OCI-LY1 (cell line): ENCODE results near the gene SEMA4F.
"Not testable (repeated sequence)": the region's sequence is repeated elsewhere in the genome, so short reads cannot be mapped to it uniquely, and the experiment has no call there.

Experiments
- H2AFZ ChIP-seq: fragments of 200-600 bp; sonication (generic), shearing (Covaris generic); 2 replicates; pipeline ENCODE4 v1.6.0; 2014; ENCODE audit warnings: antibody characterized with exemption, mild to moderate bottlenecking, low read length
- H3F3A ChIP-seq: fragments of 200-600 bp; sonication (generic), shearing (Covaris generic); 2 replicates; pipeline ENCODE4 v1.6.0; 2014; ENCODE audit warnings: mild to moderate bottlenecking, antibody characterized with exemption, low read length, moderate library complexity; ENCODE audit not compliant: insufficient read depth
- H3K27ac ChIP-seq: fragments of 200-600 bp; sonication (generic); 2 replicates; pipeline ENCODE4 v1.5.1; 2014; ENCODE audit warnings: low read length, mixed run types, mild to moderate bottlenecking, low read depth; ENCODE audit not compliant: poor library complexity, severe bottlenecking
- H3K27me3 ChIP-seq: fragments of 200-600 bp; sonication (generic); 2 replicates; pipeline ENCODE4 v1.6.0; 2014; ENCODE audit warnings: antibody characterized with exemption, mild to moderate bottlenecking, low read length, moderate library complexity; ENCODE audit not compliant: insufficient read depth
- H3K36me3 ChIP-seq: fragments of 200-600 bp; sonication (generic); 2 replicates; pipeline ENCODE4 v1.6.1; 2014; ENCODE audit warnings: mild to moderate bottlenecking, antibody characterized with exemption, low read length, moderate library complexity, mixed read lengths; ENCODE audit not compliant: insufficient read depth
- H3K4me1 ChIP-seq: fragments of 200-600 bp; sonication (generic); 2 replicates; pipeline ENCODE4 v1.5.1; 2014; ENCODE audit warnings: mild to moderate bottlenecking, low read length, moderate library complexity; ENCODE audit not compliant: insufficient read depth, severe bottlenecking
- H3K4me2 ChIP-seq: fragments of 200-600 bp; sonication (generic), shearing (Covaris generic); 2 replicates; pipeline ENCODE4 v1.6.1; 2014; ENCODE audit warnings: low read length
- H3K4me3 ChIP-seq: fragments of 200-600 bp; sonication (generic); 2 replicates; pipeline ENCODE4 v1.5.1; 2014; ENCODE audit warnings: low read length, low read depth, mild to moderate bottlenecking, mixed read lengths; ENCODE audit not compliant: poor library complexity, severe bottlenecking
- H3K79me2 ChIP-seq: fragments of 200-600 bp; shearing (Covaris generic); 2 replicates; pipeline ENCODE4 v1.6.1; 2016; ENCODE audit warnings: mixed run types, low read length, mixed read lengths; ENCODE audit not compliant: insufficient read depth
- H3K9ac ChIP-seq: fragments of 200-600 bp; sonication (generic), shearing (Covaris generic); 2 replicates; pipeline ENCODE4 v1.6.1; 2014; ENCODE audit warnings: mild to moderate bottlenecking, low read length, mixed read lengths
- H3K9me2 ChIP-seq: fragments of 200-600 bp; sonication (generic), shearing (Covaris generic); 2 replicates; pipeline ENCODE4 v1.6.1; 2014; ENCODE audit warnings: low read depth, mild to moderate bottlenecking, low read length, mixed read lengths
- H3K9me3 ChIP-seq: fragments of 200-600 bp; shearing (Covaris generic); 2 replicates; pipeline ENCODE4 v1.6.1; 2014; ENCODE audit warnings: low read length, mixed read lengths
- H4K20me1 ChIP-seq: fragments of 200-600 bp; sonication (generic), shearing (Covaris generic); 2 replicates; pipeline ENCODE4 v1.6.0; 2016; ENCODE audit warnings: mild to moderate bottlenecking, low read length; ENCODE audit not compliant: insufficient read depth
- CTCF ChIP-seq: fragments of 200-600 bp; sonication (generic), shearing (Covaris generic); IDR thresholded peaks from 2 replicates; pipeline ENCODE4 v1.5.1; 2017; ENCODE audit warnings: mild to moderate bottlenecking, antibody characterized with exemption, low read length, moderate library complexity, mixed read lengths
- EZH2 ChIP-seq: fragments of 200-600 bp; sonication (generic), shearing (Covaris generic); IDR thresholded peaks from 2 replicates; pipeline ENCODE4 v1.8.0; 2017; ENCODE audit warnings: borderline replicate concordance, mixed run types, mild to moderate bottlenecking, antibody characterized with exemption, low read length, moderate library complexity, mixed read lengths

The SEMA4F gene

GRCh38 chr2:74625658-74626425, 28.2 kb upstream of the SEMA4F start:
- no peaks in the 10 kb centered on the region for H3K27me3 ChIP-seq

GRCh38 chr2:74628538-74629105, 25.4 kb upstream of the SEMA4F start:
- Histone ChIP-seq H4K20me1 (no peaks in the 10 kb centered on the region), H3K9ac (no peak overlapping the region), H2AFZ (no peak overlapping the region), H3K27me3 (no peaks in the 10 kb centered on the region), H3K36me3 (no peaks in the 10 kb centered on the region), H3K4me1 (no peaks in the 10 kb centered on the region), H3K9me3 (no peaks in the 10 kb centered on the region), H3F3A (no peaks in the 10 kb centered on the region), H3K4me3 (no peak overlapping the region), H3K27ac (no peak overlapping the region), H3K4me2 (no peak overlapping the region), H3K9me2 (no peaks in the 10 kb centered on the region), H3K79me2 (no peaks in the 10 kb centered on the region)
- TF ChIP-seq CTCF = no peak
- no peak for TF ChIP-seq EZH2

More at GRCh38 chr2:74625658-74626425, 28.2 kb upstream of the SEMA4F start:
- Histone ChIP-seq H3K36me3 (no peaks in the 10 kb centered on the region), H3K79me2 (no peaks in the 10 kb centered on the region), H2AFZ (no peak overlapping the region), H3F3A (no peaks in the 10 kb centered on the region), H4K20me1 (no peaks in the 10 kb centered on the region), H3K4me3 (no peak overlapping the region), H3K9me3 (no peaks in the 10 kb centered on the region), H3K4me2 (no peak overlapping the region), H3K9ac (no peak overlapping the region), H3K4me1 (no peaks in the 10 kb centered on the region), H3K9me2 (no peaks in the 10 kb centered on the region), H3K27ac (no peak overlapping the region)
- no peak for TF ChIP-seq CTCF
- TF ChIP-seq EZH2 = no peak

GRCh38 chr2:74630454-74630853, 23.6 kb upstream of the SEMA4F start:
- H3K4me1 ChIP-seq, H4K20me1 ChIP-seq, H3K4me2 ChIP-seq, H3K9me2 ChIP-seq, H3K9me3 ChIP-seq, H3K27ac ChIP-seq, H3K27me3 ChIP-seq, H3F3A ChIP-seq, H3K36me3 ChIP-seq, H3K79me2 ChIP-seq, H3K9ac ChIP-seq, H3K4me3 ChIP-seq, H2AFZ ChIP-seq: not testable (repeated sequence)
